Measurements from ENCODE around the gene IL17A. TPM values are rescaled to one million over a fixed set of nuclear protein-coding genes. Genes with fewer than 3 reads are reported as not detected.

The IL17A gene
- total RNA-seq, 1 donor from 2014 or later: not detected

GRCh38 chr6:52209770-52210169 is 23.6 kb downstream of the IL17A start:
- intact Hi-C loops (cut with DNase I): no loop called here
- no peak for DNase-seq (ENCODE audit: low spot score)

- intact Hi-C loops (cut with DNase I): no loop called here
- no peak for DNase-seq (ENCODE audit: low spot score)
Observed at GRCh38 chr6:52210227-52210626, 24.1 kb downstream of the IL17A start.

GRCh38 chr6:52213127-52213526 is 27.0 kb downstream of the IL17A start:
- intact Hi-C loops (cut with DNase I): no loop called here
- no peak for DNase-seq (ENCODE audit: low spot score)

GRCh38 chr6:52215787-52216186 is 29.6 kb downstream of the IL17A start:
- no peak for DNase-seq (ENCODE audit: low spot score)
- intact Hi-C loops (cut with DNase I): no loop called here

GRCh38 chr6:52216932-52217575 is 30.9 kb downstream of the IL17A start:
- intact Hi-C loops (cut with DNase I): no loop called here
- no peak for DNase-seq (ENCODE audit: low spot score)

- intact Hi-C loops (cut with DNase I): no loop called here
- no peak for DNase-seq (ENCODE audit: low spot score)
Observed at GRCh38 chr6:52217761-52218160, 31.6 kb downstream of the IL17A start.

- intact Hi-C loops (cut with DNase I): no loop called here
Observed at GRCh38 chr6:52221302-52221701, 35.1 kb downstream of the IL17A start.

GRCh38 chr6:52227495-52227894 is 41.3 kb downstream of the IL17A start:
- intact Hi-C loops (cut with DNase I): no loop called here
- no peak for DNase-seq (ENCODE audit: low spot score)

More at GRCh38 chr6:52221302-52221701, 35.1 kb downstream of the IL17A start:
- no peak for DNase-seq (ENCODE audit: low spot score)

- intact Hi-C loops (cut with DNase I): loop anchor here (5.0 to 10.0 kb wide), 2 partner anchors 68 to 126 kb away; no protein-coding TSS in a partner anchor
- DNase-seq (ENCODE audit: low spot score): no peak
Observed at GRCh38 chr6:52230685-52231084, 44.5 kb downstream of the IL17A start.

- DNase-seq (ENCODE audit: low spot score): no peak
- intact Hi-C loops (cut with DNase I): loop anchor here (5.0 to 10.0 kb wide), 2 partner anchors 69 to 127 kb away; no protein-coding TSS in a partner anchor
Observed at GRCh38 chr6:52231406-52232127, 45.4 kb downstream of the IL17A start.

GRCh38 chr6:52233005-52233404 is 46.8 kb downstream of the IL17A start:
- DNase-seq (ENCODE audit: low spot score): no peak
- intact Hi-C loops (cut with DNase I): loop anchor here (5.0 to 10.0 kb wide), 2 partner anchors 71 to 128 kb away; no protein-coding TSS in a partner anchor

- intact Hi-C loops (cut with DNase I): loop anchor here (5.0 to 10.0 kb wide), 2 partner anchors 72 to 129 kb away; no protein-coding TSS in a partner anchor
Observed at GRCh38 chr6:52233975-52234823, 48.0 kb downstream of the IL17A start.

More at GRCh38 chr6:52233975-52234823, 48.0 kb downstream of the IL17A start:
- DNase-seq (ENCODE audit: low spot score): no peak

Small RNA genes within 50 kb of the gene (microRNA-seq; reads per million reads assigned to microRNA genes)
- gene MIR133B (2.7 reads per million), gene MIR206 (16.5 reads per million, percentile 34 among the genes with 10 or more reads in this experiment)

Other genes with a start within 250 kb of the IL17A start
- 0.03 TPM for gene PKHD1, start 98.8 kb upstream of the IL17A start, total RNA-seq
- gene IL17F, start 58.1 kb downstream of the IL17A start, total RNA-seq: not detected
- 21.0 TPM for gene MCM3, start 98.4 kb downstream of the IL17A start, total RNA-seq
- gene PAQR8, start 175.8 kb downstream of the IL17A start, total RNA-seq: 2.0 TPM
- gene EFHC1, start 234.0 kb downstream of the IL17A start, total RNA-seq: 6.2 TPM